HG03439 (cell line): ENCODE data around the gene SMTN.
"Not testable (repeated sequence)": the region's sequence is repeated elsewhere in the genome, so short reads cannot be mapped to it uniquely, and the experiment has no call there.

ENCODE experiments used
- ATAC-seq: cut with Tn5 transposase; IDR thresholded peaks from one replicate; pipeline ENCODE4 v1.9.1; 2021; ENCODE audit warnings: mild to moderate bottlenecking, moderate library complexity; ENCODE audit not compliant: unreplicated experiment

The SMTN gene

GRCh38 chr22:31069691-31070314 is 11.3 kb upstream of the SMTN start:
- not testable (repeated sequence) for ATAC-seq

- not testable (repeated sequence) for ATAC-seq
Observed at GRCh38 chr22:31073125-31073524, 8.0 kb upstream of the SMTN start.

- not testable (repeated sequence) for ATAC-seq
Observed at GRCh38 chr22:31073545-31074145, 7.5 kb upstream of the SMTN start.

GRCh38 chr22:31075961-31076360 is 5.2 kb upstream of the SMTN start:
- no peak for ATAC-seq

GRCh38 chr22:31077681-31078080 is 3.4 kb upstream of the SMTN start:
- ATAC-seq: no peak

GRCh38 chr22:31078389-31078788 is 2.7 kb upstream of the SMTN start:
- ATAC-seq: not testable (repeated sequence)

GRCh38 chr22:31079095-31079642 is 1.9 kb upstream of the SMTN start:
- ATAC-seq: no peak

GRCh38 chr22:31080164-31080847 is 812 bp upstream of the SMTN start:
- no peak for ATAC-seq

- ATAC-seq: no peak
Observed at GRCh38 chr22:31081963-31082605, 966 bp downstream of the SMTN start.

GRCh38 chr22:31082606-31083376 is 1.7 kb downstream of the SMTN start:
- ATAC-seq: no peak

- no peak for ATAC-seq
Observed at GRCh38 chr22:31083377-31083768, 2.3 kb downstream of the SMTN start.

GRCh38 chr22:31083923-31084810 is 3.0 kb downstream of the SMTN start:
- ATAC-seq: peak; percentile 3

GRCh38 chr22:31084811-31085492 is 3.8 kb downstream of the SMTN start:
- peak; percentile 54 for ATAC-seq

- no peak for ATAC-seq
Observed at GRCh38 chr22:31085493-31085824, 4.3 kb downstream of the SMTN start.

GRCh38 chr22:31085928-31086327 is 4.8 kb downstream of the SMTN start:
- no peak for ATAC-seq

- no peak for ATAC-seq
Observed at GRCh38 chr22:31086703-31087330, 5.7 kb downstream of the SMTN start.

GRCh38 chr22:31087744-31088215 is 6.7 kb downstream of the SMTN start:
- no peak for ATAC-seq

GRCh38 chr22:31088233-31088986 is 7.3 kb downstream of the SMTN start:
- ATAC-seq: no peak
